ENCODE measurements around the gene SH2D1B.

SH2D1B gene

GRCh38 chr1:162400790-162401355, 11.1 kb downstream of the SH2D1B start:
- FAIRE-seq (no peak), DNase-seq (ENCODE audit: low spot score) (no peak)

- FAIRE-seq: no peak
- no peak for DNase-seq (ENCODE audit: low spot score)
Observed at GRCh38 chr1:162398999-162399580, 12.8 kb downstream of the SH2D1B start.

GRCh38 chr1:162397943-162398560, 13.9 kb downstream of the SH2D1B start:
- DNase-seq (ENCODE audit: low spot score): no peak
- no peak for FAIRE-seq

GRCh38 chr1:162397039-162397448, 14.9 kb downstream of the SH2D1B start:
- FAIRE-seq (no peak), DNase-seq (ENCODE audit: low spot score) (no peak)

- no peak for DNase-seq (ENCODE audit: low spot score)
Observed at GRCh38 chr1:162396201-162396906, 15.6 kb downstream of the SH2D1B start.

GRCh38 chr1:162391790-162392563, 20.0 kb downstream of the SH2D1B start:
- FAIRE-seq: no peak

More at GRCh38 chr1:162396201-162396906, 15.6 kb downstream of the SH2D1B start:
- FAIRE-seq: no peak

GRCh38 chr1:162390396-162391185, 21.3 kb downstream of the SH2D1B start:
- DNase-seq (ENCODE audit: low spot score) (no peak), FAIRE-seq (peak; percentile 35)

More at GRCh38 chr1:162391790-162392563, 20.0 kb downstream of the SH2D1B start:
- DNase-seq (ENCODE audit: low spot score): peak; percentile 52

- DNase-seq (ENCODE audit: low spot score): no peak
- FAIRE-seq: no peak
Observed at GRCh38 chr1:162389971-162390370, 22.0 kb downstream of the SH2D1B start.

- FAIRE-seq (no peak), DNase-seq (ENCODE audit: low spot score) (peak; percentile 63)
Observed at GRCh38 chr1:162389021-162389818, 22.7 kb downstream of the SH2D1B start.

- DNase-seq (ENCODE audit: low spot score): no peak
- no peak for FAIRE-seq
Observed at GRCh38 chr1:162388615-162389014, 23.3 kb downstream of the SH2D1B start.

GRCh38 chr1:162388083-162388594, 23.8 kb downstream of the SH2D1B start:
- FAIRE-seq (no peak), DNase-seq (ENCODE audit: low spot score) (no peak)

- DNase-seq (ENCODE audit: low spot score): no peak
- FAIRE-seq: no peak
Observed at GRCh38 chr1:162387226-162388082, 24.5 kb downstream of the SH2D1B start.

- no peak for DNase-seq (ENCODE audit: low spot score)
- FAIRE-seq: no peak
Observed at GRCh38 chr1:162386292-162387225, 25.4 kb downstream of the SH2D1B start.

- DNase-seq (ENCODE audit: low spot score): no peak
- no peak for FAIRE-seq
Observed at GRCh38 chr1:162385702-162386101, 26.2 kb downstream of the SH2D1B start.

- FAIRE-seq (no peak), DNase-seq (ENCODE audit: low spot score) (no peak)
Observed at GRCh38 chr1:162385280-162385623, 26.7 kb downstream of the SH2D1B start.

GRCh38 chr1:162384601-162385279, 27.2 kb downstream of the SH2D1B start:
- DNase-seq (ENCODE audit: low spot score): no peak
- no peak for FAIRE-seq

GRCh38 chr1:162384116-162384515, 27.8 kb downstream of the SH2D1B start:
- no peak for FAIRE-seq
- DNase-seq (ENCODE audit: low spot score): no peak
